ENCODE results near the gene ARHGAP6.

GRCh38 chrX:11626351-11626750 lies 39.4 kb downstream of the ARHGAP6 start:
- no peak for TF ChIP-seq CTCF (IDR thresholded peaks at IDR 0.05)
- TF ChIP-seq EZH2 (IDR thresholded peaks at IDR 0.05), result no peak

Measured in neural progenitor cell (in vitro differentiated cells).